NCI-H510A (cell line): ENCODE measurements around the gene MROH8.
A peak's percentile ranks its signal among the peaks of the same experiment; 100 is the strongest.

Source experiments
- DNase-seq: peaks from one replicate; lab custom pipeline; 2025; lab: John Stamatoyannopoulos, UW

The MROH8 gene

GRCh38 chr20:37178839-37179682 is at the start of gene MROH8, which contains the start of gene RPN2:
Gene MROH8 (minus strand): TSS chr20:37179548.
Gene RPN2 (plus strand): TSS chr20:37179330. CDS start chr20:37179357, 27 bp downstream.
- DNase-seq, result peak; percentile 95

GRCh38 chr20:37228656-37229055 is 49.3 kb upstream of the MROH8 start:
- DNase-seq, result no peak

- DNase-seq, result no peak
These were observed 48.7 kb upstream of the MROH8 start for GRCh38 chr20:37228082-37228481.

- DNase-seq, result no peak
These were observed 47.5 kb upstream of the MROH8 start for GRCh38 chr20:37226889-37227288.

GRCh38 chr20:37225146-37225545 is 45.8 kb upstream of the MROH8 start:
- no peak for DNase-seq

- no peak for DNase-seq
These were observed 43.7 kb upstream of the MROH8 start for GRCh38 chr20:37223053-37223452.

- DNase-seq, result no peak
These were observed 42.7 kb upstream of the MROH8 start for GRCh38 chr20:37222086-37222485.

GRCh38 chr20:37220731-37221130 is 41.4 kb upstream of the MROH8 start:
- DNase-seq, result no peak

GRCh38 chr20:37219751-37220668 is 40.7 kb upstream of the MROH8 start:
- no peak for DNase-seq

GRCh38 chr20:37218976-37219375 is 39.6 kb upstream of the MROH8 start:
- no peak for DNase-seq

- no peak for DNase-seq
These were observed 39.1 kb upstream of the MROH8 start for GRCh38 chr20:37218441-37218840.

- no peak for DNase-seq
These were observed 30.4 kb upstream of the MROH8 start for GRCh38 chr20:37209661-37210314.

- DNase-seq, result no peak
These were observed 29.8 kb upstream of the MROH8 start for GRCh38 chr20:37209193-37209592.

- no peak for DNase-seq
These were observed 27.8 kb upstream of the MROH8 start for GRCh38 chr20:37207171-37207570.

GRCh38 chr20:37205794-37206193 is 26.4 kb upstream of the MROH8 start:
- no peak for DNase-seq

- DNase-seq, result no peak
These were observed 25.8 kb upstream of the MROH8 start for GRCh38 chr20:37205130-37205529.

- no peak for DNase-seq
These were observed 24.7 kb upstream of the MROH8 start for GRCh38 chr20:37204056-37204455.

GRCh38 chr20:37202267-37202943 is 23.1 kb upstream of the MROH8 start:
- DNase-seq, result no peak

- no peak for DNase-seq
These were observed 22.4 kb upstream of the MROH8 start for GRCh38 chr20:37201827-37202162.

- no peak for DNase-seq
These were observed 21.8 kb upstream of the MROH8 start for GRCh38 chr20:37200926-37201826.

- DNase-seq, result no peak
These were observed 21.0 kb upstream of the MROH8 start for GRCh38 chr20:37200376-37200775.
